ENCODE results near the gene LRP2.

DNA sequence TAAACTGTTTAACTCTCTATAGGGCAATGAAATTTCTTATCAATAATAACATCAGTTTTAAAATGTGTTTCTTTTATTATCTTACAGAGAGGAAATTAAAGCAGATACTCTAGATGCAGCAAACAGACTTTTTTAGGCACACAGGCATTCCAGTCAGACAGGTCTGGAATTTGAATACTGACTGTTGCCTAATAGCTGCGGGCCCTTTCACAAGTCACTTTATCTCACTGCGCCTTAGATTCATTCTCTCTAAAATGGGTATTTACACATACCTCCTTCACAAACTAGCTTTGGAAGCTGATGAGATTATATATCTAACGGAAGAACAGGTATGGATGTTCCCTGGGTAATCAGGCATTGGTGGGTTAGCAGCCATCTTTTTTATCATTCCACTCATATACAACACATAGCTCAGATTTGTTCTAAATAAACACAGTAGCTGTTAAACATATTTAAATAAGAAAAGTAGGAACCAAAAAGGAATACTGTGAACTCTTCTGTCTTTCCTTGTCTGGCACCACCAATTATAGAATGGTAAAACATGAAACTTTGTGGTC lies 104.2 kb downstream of the LRP2 start:
- TF ChIP-seq, protein P1, sequence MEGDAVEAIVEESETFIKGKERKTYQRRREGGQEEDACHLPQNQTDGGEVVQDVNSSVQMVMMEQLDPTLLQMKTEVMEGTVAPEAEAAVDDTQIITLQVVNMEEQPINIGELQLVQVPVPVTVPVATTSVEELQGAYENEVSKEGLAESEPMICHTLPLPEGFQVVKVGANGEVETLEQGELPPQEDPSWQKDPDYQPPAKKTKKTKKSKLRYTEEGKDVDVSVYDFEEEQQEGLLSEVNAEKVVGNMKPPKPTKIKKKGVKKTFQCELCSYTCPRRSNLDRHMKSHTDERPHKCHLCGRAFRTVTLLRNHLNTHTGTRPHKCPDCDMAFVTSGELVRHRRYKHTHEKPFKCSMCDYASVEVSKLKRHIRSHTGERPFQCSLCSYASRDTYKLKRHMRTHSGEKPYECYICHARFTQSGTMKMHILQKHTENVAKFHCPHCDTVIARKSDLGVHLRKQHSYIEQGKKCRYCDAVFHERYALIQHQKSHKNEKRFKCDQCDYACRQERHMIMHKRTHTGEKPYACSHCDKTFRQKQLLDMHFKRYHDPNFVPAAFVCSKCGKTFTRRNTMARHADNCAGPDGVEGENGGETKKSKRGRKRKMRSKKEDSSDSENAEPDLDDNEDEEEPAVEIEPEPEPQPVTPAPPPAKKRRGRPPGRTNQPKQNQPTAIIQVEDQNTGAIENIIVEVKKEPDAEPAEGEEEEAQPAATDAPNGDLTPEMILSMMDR (conservative IDR thresholded peaks at IDR 0.05; ENCODE audit: low read length), result no peak
- no peak for TF ChIP-seq EZH2phosphoT487 (IDR thresholded peaks at IDR 0.05; ENCODE audit: borderline replicate concordance)

Data from Loucy (cell line).